Measurements from ENCODE around the gene TMEM91. TPM values are rescaled to one million over a fixed set of nuclear protein-coding genes. Genes with fewer than 3 reads are reported as not detected.

Gene TMEM91
- total RNA-seq, 1 donor from 2014 or later, result 14.2 TPM

- TF ChIP-seq CTCF (IDR thresholded peaks at IDR 0.05), result peak in 1 of 3 experiments; percentile 15
- no peak for DNase-seq (ENCODE audit: low spot score in 2 of 2)
- Histone ChIP-seq H3K9me3 (no peaks in the 10 kb centered on the region), H3K27me3 (no peaks in the 10 kb centered on the region), H3K27ac (no peak overlapping the region), H3K4me3 (no peak overlapping the region), H3K4me1 (peaks cover 6 to 14% of the 10 kb centered on the region in 2 donors), H3K36me3 (peaks cover 25 to 46% of the 10 kb centered on the region in 2 donors)
- intact Hi-C loops (cut with DNase I), result loop anchor here (10.0 kb wide), 1 partner anchor 643 kb away; the partner anchor contains the start of genes GRIK5 and ZNF574
Measured at GRCh38 chr19:41431426-41432386, 55.4 kb downstream of the TMEM91 start.

GRCh38 chr19:41433171-41433570, 56.8 kb downstream of the TMEM91 start:
- no peak for TF ChIP-seq CTCF (IDR thresholded peaks at IDR 0.05)
- H3K27ac ChIP-seq, result no peak overlapping the region
- DNase-seq (ENCODE audit: low spot score in 2 of 2), result no peak
- H3K9me3 ChIP-seq, result no peaks in the 10 kb centered on the region
- no peaks in the 10 kb centered on the region for H3K27me3 ChIP-seq
- no peak overlapping the region for H3K4me3 ChIP-seq
- peaks cover 5 to 6% of the 10 kb centered on the region in 2 donors for H3K4me1 ChIP-seq
- intact Hi-C loops (cut with DNase I), result loop anchor here (10.0 kb wide), 1 partner anchor 642 kb away; the partner anchor contains the start of genes GRIK5 and ZNF574
- peaks cover 32 to 46% of the 10 kb centered on the region in 2 donors for H3K36me3 ChIP-seq

Other genes starting within 250 kb of the TMEM91 start
- gene CYP2S1, start 183.3 kb upstream of the TMEM91 start, total RNA-seq, result not detected
- gene AXL, start 157.3 kb upstream of the TMEM91 start, total RNA-seq, result 122 TPM
- 81.1 TPM for gene HNRNPUL1, start 112.2 kb upstream of the TMEM91 start, total RNA-seq
- 18.4 TPM for gene CCDC97, start 66.4 kb upstream of the TMEM91 start, total RNA-seq
- gene TGFB1, start 22.6 kb upstream of the TMEM91 start, total RNA-seq, result 103 TPM
- 17.5 TPM for gene B9D2, start 12.4 kb upstream of the TMEM91 start, total RNA-seq
- gene EXOSC5, start 20.8 kb downstream of the TMEM91 start, total RNA-seq, result 30.3 TPM
- gene BCKDHA, start 21.3 kb downstream of the TMEM91 start, total RNA-seq, result 28.5 TPM
- 3.7 TPM for gene B3GNT8, start 50.8 kb downstream of the TMEM91 start, total RNA-seq
- gene DMAC2, start 63.4 kb downstream of the TMEM91 start, total RNA-seq, result 21.2 TPM
- not detected for gene ERICH4, start 66.6 kb downstream of the TMEM91 start, total RNA-seq
- gene CEACAM21, start 199.6 kb downstream of the TMEM91 start, total RNA-seq, result not detected

Data from ascending aorta (tissue), 2 donors.